GM12875 (cell line): ENCODE results near the gene PDE5A.

Source experiments
- H3K4me3 ChIP-seq: one replicate; pipeline ENCODE4 v1.5.1; 2011; ENCODE audit warnings: low read depth, low read length, control low read depth
- CTCF ChIP-seq: IDR thresholded peaks from 2 replicates; pipeline ENCODE4 v1.5.1; 2011; ENCODE audit warnings: low read depth, mild to moderate bottlenecking, control low read depth, inconsistent platforms, low read length, moderate library complexity, borderline replicate concordance; ENCODE audit not compliant: insufficient read depth

Gene PDE5A

GRCh38 chr4:119587796-119588195 is 40.8 kb downstream of the PDE5A start:
- TF ChIP-seq CTCF: no peak
- H3K4me3 ChIP-seq: no peak overlapping the region

GRCh38 chr4:119585771-119586170 is 42.8 kb downstream of the PDE5A start:
- H3K4me3 ChIP-seq: no peak overlapping the region
- TF ChIP-seq CTCF: no peak

- no peak for TF ChIP-seq CTCF
- H3K4me3 ChIP-seq: no peak overlapping the region
Observed at GRCh38 chr4:119581190-119581873, 47.3 kb downstream of the PDE5A start.

- H3K4me3 ChIP-seq: no peak overlapping the region
- TF ChIP-seq CTCF: no peak
Observed at GRCh38 chr4:119580293-119580692, 48.3 kb downstream of the PDE5A start.

- TF ChIP-seq CTCF: no peak
- H3K4me3 ChIP-seq: no peak overlapping the region
Observed at GRCh38 chr4:119579823-119580222, 48.8 kb downstream of the PDE5A start.

- TF ChIP-seq CTCF: no peak
- no peak overlapping the region for H3K4me3 ChIP-seq
Observed at GRCh38 chr4:119570401-119570800, 58.2 kb downstream of the PDE5A start.

- no peak for TF ChIP-seq CTCF
- H3K4me3 ChIP-seq: no peak overlapping the region
Observed at GRCh38 chr4:119564106-119564505, 64.5 kb downstream of the PDE5A start.
